ENCODE results near the gene SLC22A1.
"Not testable (repeated sequence)": the region's sequence is repeated elsewhere in the genome, so short reads cannot be mapped to it uniquely, and the experiment has no call there.

Gene SLC22A1

DNA sequence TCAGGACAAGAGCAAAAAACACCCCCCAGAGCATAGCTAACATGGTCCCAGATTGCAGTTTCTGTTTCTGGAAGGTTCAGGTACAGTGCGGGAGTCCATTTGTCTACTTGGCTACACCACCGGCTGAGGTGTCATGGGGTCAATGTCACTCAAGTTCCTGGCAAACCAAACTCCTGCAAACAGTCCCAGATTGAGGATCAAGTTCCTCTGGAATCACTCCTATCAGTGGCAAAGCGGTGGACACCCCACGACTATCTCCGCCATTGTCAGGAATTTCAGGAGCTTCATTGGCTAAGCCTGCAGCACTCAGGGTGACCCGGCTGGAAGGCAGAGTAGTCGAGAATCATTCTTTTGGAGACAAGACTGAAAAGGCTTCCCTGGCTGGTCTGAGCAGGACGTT, 41.8 kb downstream of the SLC22A1 start:
- Histone ChIP-seq H3K27ac (ENCODE audit: low read length) (no peak overlapping the region), H3K4me3 (ENCODE audit: low read depth in 1 of 2, low read length in 2 of 2) (no peak overlapping the region)

DNA sequence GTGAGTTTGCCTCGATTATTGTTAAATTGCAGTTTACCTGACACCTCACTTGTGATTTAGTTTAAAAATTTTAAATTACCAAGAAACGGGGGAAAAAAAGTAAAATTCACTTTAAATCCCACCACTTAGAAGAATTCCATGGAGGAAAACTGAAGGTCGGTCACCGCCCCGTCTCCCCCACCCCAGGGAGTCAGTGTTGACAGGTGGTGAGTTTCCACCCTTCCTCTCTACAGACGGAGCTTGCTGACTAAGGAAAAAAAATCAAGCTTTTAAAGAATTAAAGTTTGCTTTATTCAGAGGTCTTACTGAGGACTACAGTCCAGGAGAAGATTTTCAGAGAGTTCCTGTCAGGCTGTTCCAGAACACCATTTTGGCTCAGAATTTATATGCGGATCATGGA, 42.3 kb downstream of the SLC22A1 start:
- H3K27ac ChIP-seq (ENCODE audit: low read length), result no peak overlapping the region
- no peaks in the 10 kb centered on the region for H3K9me3 ChIP-seq (ENCODE audit: control insufficient read depth in 1 of 2, low read length in 2 of 2)

More for the DNA sequence above, 41.8 kb downstream of the SLC22A1 start:
- H3K27me3 ChIP-seq (ENCODE audit: low read depth, low read length), result no peaks in the 10 kb centered on the region
- H3K4me1 ChIP-seq (ENCODE audit: control insufficient read depth in 1 of 2, insufficient read depth in 2 of 2, low read length in 2 of 2), result peaks cover 0 to 7% of the 10 kb centered on the region in 2 donors
- no peaks in the 10 kb centered on the region for H3K36me3 ChIP-seq (ENCODE audit: control insufficient read depth in 1 of 2, insufficient read depth in 2 of 2, low read length in 2 of 2)
- no peaks in the 10 kb centered on the region for H3K9me3 ChIP-seq (ENCODE audit: control insufficient read depth in 1 of 2, low read length in 2 of 2)

DNA sequence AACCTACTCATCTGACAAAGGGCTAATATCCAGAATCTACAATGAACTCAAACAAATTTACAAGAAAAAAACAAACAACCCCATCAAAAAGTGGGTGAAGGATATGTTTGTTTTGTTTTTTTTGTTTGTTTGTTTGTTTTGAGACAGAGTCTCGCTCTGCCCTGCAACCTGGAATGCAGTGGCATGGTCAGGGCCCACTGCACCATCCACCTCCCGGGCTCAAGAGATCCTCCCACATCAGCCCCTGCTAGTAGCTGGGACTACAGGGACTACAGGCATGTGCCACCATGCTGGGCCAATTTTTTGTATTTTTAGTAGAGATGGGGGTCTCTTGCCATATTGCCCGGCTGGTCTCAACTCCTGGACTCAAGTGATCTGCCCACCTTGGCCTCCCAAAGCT, 44.3 kb downstream of the SLC22A1 start:
- H3K27ac ChIP-seq (ENCODE audit: low read length); H3K4me3 ChIP-seq (ENCODE audit: low read depth in 1 of 2, low read length in 2 of 2); H3K9me3 ChIP-seq (ENCODE audit: control insufficient read depth in 1 of 2, low read length in 2 of 2); H3K27me3 ChIP-seq (ENCODE audit: low read depth, low read length); H3K4me1 ChIP-seq (ENCODE audit: control insufficient read depth in 1 of 2, insufficient read depth in 2 of 2, low read length in 2 of 2); H3K36me3 ChIP-seq (ENCODE audit: control insufficient read depth in 1 of 2, insufficient read depth in 2 of 2, low read length in 2 of 2): not testable (repeated sequence)

More for the DNA sequence above, 42.3 kb downstream of the SLC22A1 start:
- no peak overlapping the region for H3K4me3 ChIP-seq (ENCODE audit: low read depth in 1 of 2, low read length in 2 of 2)
- no peaks in the 10 kb centered on the region for H3K36me3 ChIP-seq (ENCODE audit: control insufficient read depth in 1 of 2, insufficient read depth in 2 of 2, low read length in 2 of 2)
- H3K27me3 ChIP-seq (ENCODE audit: low read depth, low read length), result no peaks in the 10 kb centered on the region
- peaks cover 0 to 7% of the 10 kb centered on the region in 2 donors for H3K4me1 ChIP-seq (ENCODE audit: control insufficient read depth in 1 of 2, insufficient read depth in 2 of 2, low read length in 2 of 2)

DNA sequence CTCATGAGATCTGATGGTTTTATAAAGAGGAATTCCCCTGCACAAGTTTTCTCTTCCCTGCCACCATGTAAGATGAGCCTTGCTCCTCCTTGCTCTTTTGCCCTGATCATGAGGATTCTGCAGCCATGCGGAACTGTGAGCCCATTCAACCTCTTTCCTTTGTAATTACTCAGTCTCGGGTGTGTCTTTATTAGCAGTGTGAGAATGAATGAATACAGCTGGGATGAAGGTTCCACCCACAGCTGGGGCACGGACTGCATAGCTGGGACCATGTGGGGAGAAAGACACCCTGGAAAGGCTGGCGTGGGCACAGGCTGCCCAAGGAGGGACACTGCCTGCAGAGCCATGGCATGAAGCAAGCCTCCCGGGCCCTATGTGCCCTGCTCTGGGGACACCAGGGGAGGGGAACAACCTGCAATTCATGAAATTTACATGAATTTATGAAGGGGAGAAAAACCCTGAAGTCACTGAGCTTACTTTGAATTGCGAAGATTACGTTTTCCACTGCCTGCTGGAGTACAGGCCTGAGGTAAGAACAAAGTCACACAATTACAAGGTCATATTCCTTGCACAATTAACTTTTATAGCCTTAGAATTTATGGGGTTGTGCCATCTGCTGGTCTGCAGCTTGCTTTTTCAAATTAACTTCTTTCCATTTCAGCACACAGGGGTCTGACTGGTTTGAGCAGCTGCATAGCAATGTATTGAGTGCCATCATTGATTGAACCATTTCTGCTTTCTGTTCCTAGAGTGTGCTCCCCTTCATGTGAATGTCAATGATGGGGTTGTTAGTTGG, 46.2 kb downstream of the SLC22A1 start:
- H3K27ac ChIP-seq (ENCODE audit: low read length), result no peak overlapping the region
- H3K36me3 ChIP-seq (ENCODE audit: control insufficient read depth in 1 of 2, insufficient read depth in 2 of 2, low read length in 2 of 2), result no peaks in the 10 kb centered on the region
- H3K4me1 ChIP-seq (ENCODE audit: control insufficient read depth in 1 of 2, insufficient read depth in 2 of 2, low read length in 2 of 2), result no peaks in the 10 kb centered on the region
- no peak overlapping the region for H3K4me3 ChIP-seq (ENCODE audit: low read depth in 1 of 2, low read length in 2 of 2)
- H3K9me3 ChIP-seq (ENCODE audit: control insufficient read depth in 1 of 2, low read length in 2 of 2), result no peaks in the 10 kb centered on the region
- H3K27me3 ChIP-seq (ENCODE audit: low read depth, low read length), result no peaks in the 10 kb centered on the region

DNA sequence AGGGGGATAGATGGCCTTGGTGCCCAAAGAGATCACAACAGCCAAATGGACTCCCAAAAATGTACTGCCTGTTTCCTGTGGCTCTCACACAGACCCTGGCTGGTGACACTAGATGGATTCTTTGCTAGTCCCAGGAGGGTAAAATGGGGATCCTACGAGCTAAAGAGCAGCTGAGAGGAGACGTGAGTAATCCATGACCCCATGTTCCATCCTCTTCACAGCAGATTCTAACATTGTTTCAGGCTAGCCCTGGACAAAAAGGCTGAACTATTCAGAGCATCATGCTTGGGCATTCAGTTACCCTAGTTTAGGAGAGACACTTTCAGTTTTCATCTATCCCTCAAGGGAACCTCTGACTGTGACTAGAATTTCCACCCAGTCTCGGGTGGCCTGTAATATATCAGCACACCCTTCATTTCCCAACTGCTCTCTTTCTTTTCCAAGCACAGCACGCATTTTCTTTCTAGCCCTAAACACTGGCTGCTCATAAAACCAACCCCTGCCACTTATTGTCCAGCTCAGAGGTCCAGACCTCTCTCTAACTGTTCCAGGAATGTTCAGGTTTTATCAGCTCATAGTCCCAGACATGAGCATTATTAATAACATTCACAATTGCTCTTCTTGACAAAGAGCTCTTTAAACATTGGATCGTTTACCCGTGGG, 48.5 kb downstream of the SLC22A1 start:
- Histone ChIP-seq H3K36me3 (ENCODE audit: control insufficient read depth in 1 of 2, insufficient read depth in 2 of 2, low read length in 2 of 2) (no peaks in the 10 kb centered on the region), H3K4me1 (ENCODE audit: control insufficient read depth in 1 of 2, insufficient read depth in 2 of 2, low read length in 2 of 2) (no peaks in the 10 kb centered on the region), H3K4me3 (ENCODE audit: low read depth in 1 of 2, low read length in 2 of 2) (no peak overlapping the region), H3K9me3 (ENCODE audit: control insufficient read depth in 1 of 2, low read length in 2 of 2) (no peaks in the 10 kb centered on the region), H3K27me3 (ENCODE audit: low read depth, low read length) (no peaks in the 10 kb centered on the region), H3K27ac (ENCODE audit: low read length) (no peak overlapping the region)

DNA sequence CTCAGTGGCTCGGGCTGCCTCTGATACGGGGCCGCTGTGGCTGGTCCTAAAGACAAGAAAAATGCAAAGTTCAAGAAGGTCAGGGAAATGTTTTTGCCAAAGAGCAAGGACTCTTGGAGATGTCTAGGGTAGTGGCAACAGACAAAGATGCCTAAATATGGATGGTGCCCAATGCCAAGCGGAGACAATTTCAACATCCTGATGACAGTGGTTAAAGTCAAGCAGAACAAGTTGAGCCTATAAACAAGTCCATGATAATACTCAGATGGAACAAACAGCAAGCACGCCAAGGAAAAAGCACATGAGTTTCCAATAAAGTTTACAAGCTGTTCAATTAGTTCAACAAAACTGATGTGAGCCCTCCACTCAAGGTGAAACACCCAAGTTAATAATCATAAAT, 51.1 kb downstream of the SLC22A1 start:
- Histone ChIP-seq H3K27me3 (ENCODE audit: low read depth, low read length) (no peaks in the 10 kb centered on the region), H3K27ac (ENCODE audit: low read length) (no peak overlapping the region), H3K36me3 (ENCODE audit: control insufficient read depth in 1 of 2, insufficient read depth in 2 of 2, low read length in 2 of 2) (no peaks in the 10 kb centered on the region), H3K4me3 (ENCODE audit: low read depth in 1 of 2, low read length in 2 of 2) (no peak overlapping the region), H3K9me3 (ENCODE audit: control insufficient read depth in 1 of 2, low read length in 2 of 2) (no peaks in the 10 kb centered on the region), H3K4me1 (ENCODE audit: control insufficient read depth in 1 of 2, insufficient read depth in 2 of 2, low read length in 2 of 2) (no peaks in the 10 kb centered on the region)

DNA sequence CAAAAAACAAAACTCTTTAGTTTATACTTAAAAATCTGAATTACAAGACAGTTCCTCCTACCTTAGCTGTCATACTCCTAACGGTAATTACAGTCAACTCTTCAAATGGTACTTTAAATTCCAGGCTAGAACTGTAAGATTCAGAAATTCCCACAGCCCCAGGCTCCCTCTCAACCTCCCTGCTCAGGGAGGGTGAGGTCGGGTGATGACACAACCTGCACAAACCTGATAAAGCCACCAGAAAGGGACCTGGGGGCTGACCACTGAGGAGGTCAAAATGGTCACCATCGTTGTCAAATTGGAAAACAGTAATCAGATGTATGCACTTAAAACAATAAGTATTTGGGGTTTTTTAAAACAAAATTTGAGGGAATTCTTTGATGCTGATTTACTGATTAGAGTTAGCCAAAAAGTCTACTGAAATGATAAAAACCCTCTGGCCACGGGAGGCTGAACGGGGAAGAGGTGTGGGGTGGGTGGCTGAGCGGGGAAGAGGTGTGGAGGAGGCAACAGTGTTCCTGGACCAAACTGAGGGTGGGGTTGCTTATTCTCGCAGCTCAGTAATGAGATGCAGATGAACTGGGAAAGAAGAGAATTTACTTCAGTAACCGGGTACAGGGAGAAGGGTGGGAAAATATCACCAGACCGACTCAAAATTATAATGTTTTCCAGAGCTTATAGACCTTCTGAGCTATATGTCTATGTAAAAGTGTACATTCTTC, 52.4 kb downstream of the SLC22A1 start:
- no peaks in the 10 kb centered on the region for H3K4me1 ChIP-seq (ENCODE audit: control insufficient read depth in 1 of 2, insufficient read depth in 2 of 2, low read length in 2 of 2)
- H3K4me3 ChIP-seq (ENCODE audit: low read depth in 1 of 2, low read length in 2 of 2), result no peak overlapping the region
- no peaks in the 10 kb centered on the region for H3K36me3 ChIP-seq (ENCODE audit: control insufficient read depth in 1 of 2, insufficient read depth in 2 of 2, low read length in 2 of 2)
- H3K27me3 ChIP-seq (ENCODE audit: low read depth, low read length), result no peaks in the 10 kb centered on the region
- H3K9me3 ChIP-seq (ENCODE audit: control insufficient read depth in 1 of 2, low read length in 2 of 2), result no peaks in the 10 kb centered on the region
- no peak overlapping the region for H3K27ac ChIP-seq (ENCODE audit: low read length)

DNA sequence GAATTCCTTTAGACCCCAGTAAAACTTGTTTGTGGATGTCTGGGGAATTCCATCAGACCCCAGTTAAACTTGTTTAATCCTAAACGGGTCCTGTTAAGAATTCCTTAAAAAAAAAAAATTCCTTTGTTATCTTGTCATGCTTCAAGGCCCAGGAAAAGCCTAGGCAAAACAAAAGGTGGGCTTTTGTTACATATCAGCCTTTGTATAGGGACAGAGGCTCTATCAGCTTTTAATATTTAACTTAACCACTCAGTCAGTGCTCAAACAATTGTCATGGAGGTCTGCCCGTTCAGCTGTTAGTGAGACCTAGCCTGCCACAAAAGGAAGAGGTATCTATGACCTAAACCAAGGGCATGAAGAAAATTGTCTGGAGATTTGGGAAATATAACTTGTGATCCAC, 53.1 kb downstream of the SLC22A1 start:
- H3K27me3 ChIP-seq (ENCODE audit: low read depth, low read length), result no peaks in the 10 kb centered on the region
- H3K4me1 ChIP-seq (ENCODE audit: control insufficient read depth in 1 of 2, insufficient read depth in 2 of 2, low read length in 2 of 2), result no peaks in the 10 kb centered on the region
- H3K4me3 ChIP-seq (ENCODE audit: low read depth in 1 of 2, low read length in 2 of 2), result no peak overlapping the region
- no peaks in the 10 kb centered on the region for H3K36me3 ChIP-seq (ENCODE audit: control insufficient read depth in 1 of 2, insufficient read depth in 2 of 2, low read length in 2 of 2)
- H3K9me3 ChIP-seq (ENCODE audit: control insufficient read depth in 1 of 2, low read length in 2 of 2), result no peaks in the 10 kb centered on the region
- no peak overlapping the region for H3K27ac ChIP-seq (ENCODE audit: low read length)

DNA sequence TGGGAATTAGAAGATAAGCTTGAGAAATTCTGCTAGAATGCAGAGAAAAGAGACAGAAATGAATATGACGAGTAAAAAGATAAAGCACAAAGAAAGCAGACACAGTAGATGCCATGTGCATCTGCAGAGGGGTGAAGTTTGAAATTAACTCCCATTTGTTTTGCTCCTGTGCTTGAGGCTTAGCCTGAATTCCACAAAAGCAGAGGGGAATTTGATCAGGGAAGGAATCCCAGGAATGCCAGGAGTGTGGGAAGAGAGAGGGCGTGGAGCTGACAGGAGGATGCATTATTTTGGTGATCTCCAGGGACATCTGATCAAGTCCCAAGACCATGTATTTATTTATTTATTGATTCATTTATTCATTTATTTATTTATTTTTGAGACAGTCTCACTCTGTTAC, 55.6 kb downstream of the SLC22A1 start:
- no peaks in the 10 kb centered on the region for H3K36me3 ChIP-seq (ENCODE audit: control insufficient read depth in 1 of 2, insufficient read depth in 2 of 2, low read length in 2 of 2)

DNA sequence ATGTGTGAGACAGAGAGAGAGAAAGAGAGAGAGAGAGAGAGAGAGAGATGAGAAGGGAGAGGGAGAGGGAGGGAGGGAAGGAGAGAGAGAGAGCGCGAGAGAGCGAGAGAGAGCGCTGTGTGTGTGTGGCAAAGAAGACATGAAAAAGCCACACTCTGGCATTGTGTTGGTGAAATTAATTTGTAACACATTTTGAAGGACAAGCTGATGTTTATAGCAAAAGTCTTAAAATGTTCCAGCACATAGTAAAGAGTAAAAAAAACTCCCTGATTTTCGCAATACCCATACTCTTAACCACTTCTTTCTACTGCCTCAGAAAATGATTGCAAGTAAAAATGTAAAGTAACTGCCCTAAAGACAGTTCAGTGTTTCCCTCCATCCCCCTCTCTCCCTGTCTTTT, 56.7 kb downstream of the SLC22A1 start:
- Histone ChIP-seq H3K4me3 (ENCODE audit: low read depth in 1 of 2, low read length in 2 of 2) (no peak overlapping the region), H3K36me3 (ENCODE audit: control insufficient read depth in 1 of 2, insufficient read depth in 2 of 2, low read length in 2 of 2) (no peaks in the 10 kb centered on the region), H3K27ac (ENCODE audit: low read length) (no peak overlapping the region), H3K27me3 (ENCODE audit: low read depth, low read length) (no peaks in the 10 kb centered on the region), H3K4me1 (ENCODE audit: control insufficient read depth in 1 of 2, insufficient read depth in 2 of 2, low read length in 2 of 2) (no peaks in the 10 kb centered on the region), H3K9me3 (ENCODE audit: control insufficient read depth in 1 of 2, low read length in 2 of 2) (no peaks in the 10 kb centered on the region)

More for the DNA sequence above, 55.6 kb downstream of the SLC22A1 start:
- Histone ChIP-seq H3K4me3 (ENCODE audit: low read depth in 1 of 2, low read length in 2 of 2) (no peak overlapping the region), H3K27me3 (ENCODE audit: low read depth, low read length) (no peaks in the 10 kb centered on the region), H3K27ac (ENCODE audit: low read length) (no peak overlapping the region), H3K4me1 (ENCODE audit: control insufficient read depth in 1 of 2, insufficient read depth in 2 of 2, low read length in 2 of 2) (no peaks in the 10 kb centered on the region), H3K9me3 (ENCODE audit: control insufficient read depth in 1 of 2, low read length in 2 of 2) (no peaks in the 10 kb centered on the region)

DNA sequence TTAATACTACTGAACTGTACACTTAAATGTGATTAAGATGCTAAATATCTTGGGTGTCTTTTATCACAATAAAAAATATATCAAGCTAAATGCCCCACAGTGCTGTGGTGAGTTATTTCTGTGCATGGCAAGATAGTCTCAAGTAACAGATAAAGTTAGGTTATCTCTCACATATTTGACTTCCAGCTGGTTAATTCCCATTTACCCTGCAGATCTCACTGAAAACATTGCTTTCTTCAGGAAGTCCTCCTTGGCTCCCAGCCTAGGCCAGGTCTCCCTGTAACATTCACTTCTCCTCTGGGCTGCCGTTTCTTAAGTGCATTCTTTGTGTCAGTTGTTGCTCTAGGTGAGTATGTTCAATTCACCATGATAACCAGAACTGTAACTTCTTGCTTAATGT, 59.1 kb downstream of the SLC22A1 start:
- Histone ChIP-seq H3K4me1 (ENCODE audit: control insufficient read depth in 1 of 2, insufficient read depth in 2 of 2, low read length in 2 of 2) (no peaks in the 10 kb centered on the region), H3K27me3 (ENCODE audit: low read depth, low read length) (no peaks in the 10 kb centered on the region), H3K36me3 (ENCODE audit: control insufficient read depth in 1 of 2, insufficient read depth in 2 of 2, low read length in 2 of 2) (no peaks in the 10 kb centered on the region), H3K27ac (ENCODE audit: low read length) (no peak overlapping the region), H3K9me3 (ENCODE audit: control insufficient read depth in 1 of 2, low read length in 2 of 2) (no peaks in the 10 kb centered on the region), H3K4me3 (ENCODE audit: low read depth in 1 of 2, low read length in 2 of 2) (no peak overlapping the region)

All from muscle layer of duodenum (tissue), 2 donors.